GM18507 (cell line): Measurements from ENCODE around the gene CTBP2.

Experiments
- DNase-seq: peaks from one replicate; pipeline ENCODE4 v3.0.0; 2011; ENCODE audit warnings: low read depth; ENCODE audit not compliant: insufficient read length; ENCODE audit errors: extremely low spot score
- FAIRE-seq: peaks from 2 replicates; lab custom pipeline; 2011; peaks lifted over from hg19 to GRCh38; lab: Jason Lieb, UNC

Gene CTBP2

DNA sequence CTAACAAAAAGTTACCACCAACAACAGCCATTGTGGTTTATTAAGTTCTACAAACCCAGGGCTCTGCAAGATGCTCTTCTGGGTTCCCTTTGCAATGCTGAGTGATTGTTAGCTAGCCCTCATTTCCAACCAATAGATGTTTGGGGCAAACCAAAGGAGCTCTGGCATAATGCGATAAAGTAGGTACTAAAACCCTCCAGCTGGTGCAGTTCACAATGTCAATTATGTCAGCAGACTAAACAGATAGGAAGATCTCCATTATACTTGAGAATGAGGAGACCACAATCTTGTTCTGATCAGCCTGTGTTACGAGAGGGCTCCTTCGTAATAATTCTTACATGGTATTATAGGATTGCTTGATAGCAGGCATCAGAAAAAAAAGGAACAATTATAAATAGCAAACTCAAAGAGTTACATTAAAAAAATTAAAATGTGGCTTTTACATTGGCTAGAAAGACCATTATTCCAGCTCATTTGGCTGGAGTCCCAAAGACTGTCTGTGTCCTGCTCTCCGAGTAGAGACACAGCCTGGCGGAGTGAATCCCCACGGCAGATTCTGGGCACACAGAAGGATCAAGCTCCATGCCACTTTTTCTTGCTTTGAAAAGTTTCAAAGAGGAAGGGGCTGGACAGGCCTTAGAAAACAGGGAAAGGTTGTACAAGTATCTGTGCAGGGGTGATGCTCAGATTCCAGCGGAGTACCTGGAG lies 124.6 kb downstream of the CTBP2 start:
- FAIRE-seq = no peak
- DNase-seq = no peak

GRCh38 chr10:125035136-125035535 lies 125.2 kb downstream of the CTBP2 start:
- DNase-seq (no peak), FAIRE-seq (no peak)

DNA sequence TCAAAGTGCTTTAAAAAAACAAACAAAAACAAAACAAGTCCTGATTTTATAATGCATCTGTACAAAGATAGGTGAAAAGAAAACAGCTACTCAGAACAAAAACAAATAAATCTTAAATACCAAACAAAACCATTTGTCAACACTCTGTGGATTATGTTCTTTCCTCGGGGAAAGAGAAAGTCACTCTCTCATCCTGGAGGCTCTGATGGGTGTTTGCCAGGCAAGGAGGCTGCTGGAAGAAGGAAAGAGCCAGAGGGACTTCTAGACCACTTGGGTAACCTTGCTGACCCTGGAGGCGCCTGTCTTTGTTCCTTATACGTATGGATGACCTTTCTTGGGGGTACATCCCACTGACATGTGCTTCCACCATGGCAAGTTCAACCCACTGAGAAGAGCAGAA lies 125.7 kb downstream of the CTBP2 start:
- no peak for DNase-seq
- no peak for FAIRE-seq

DNA sequence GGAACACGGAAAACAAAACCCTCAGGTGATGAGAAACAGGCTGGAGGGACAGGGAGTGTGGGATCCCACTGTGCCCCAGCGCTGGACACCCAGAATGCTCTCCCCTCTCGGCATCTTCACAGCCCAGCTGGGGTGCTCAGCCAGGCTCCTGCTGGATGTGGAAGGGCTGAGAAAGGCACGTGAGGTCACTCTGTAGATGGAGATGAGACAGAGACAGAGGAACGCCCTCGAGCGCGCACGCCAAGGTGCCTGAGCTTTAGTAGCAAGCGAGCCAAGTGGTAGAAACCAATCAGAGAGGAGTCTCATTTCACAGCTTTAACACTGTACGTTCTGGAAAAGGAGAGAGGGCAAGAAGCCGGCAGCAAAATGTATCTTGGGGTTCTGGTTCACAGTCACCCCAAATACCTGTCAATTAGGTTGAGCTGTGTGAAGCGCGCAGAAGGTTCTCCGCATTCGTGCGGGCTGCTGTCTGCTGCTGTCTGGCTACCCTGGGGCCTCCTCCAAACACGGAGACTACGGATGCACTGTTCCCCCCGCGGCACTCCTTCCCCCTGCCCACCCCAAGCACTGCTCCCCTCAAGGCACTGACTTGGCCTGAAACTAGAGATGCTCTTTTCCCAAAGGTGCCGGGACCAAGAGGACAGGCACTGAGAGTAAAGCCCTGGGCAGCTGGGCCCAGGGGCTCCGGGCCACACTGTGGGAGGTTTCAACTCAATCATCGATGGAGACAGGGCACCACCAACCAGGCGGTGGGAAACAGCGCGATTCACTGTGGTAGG lies 127.0 kb downstream of the CTBP2 start:
- FAIRE-seq = no peak

GRCh38 chr10:125032474-125033020 lies 127.8 kb downstream of the CTBP2 start:
- DNase-seq (no peak), FAIRE-seq (no peak)

More for the DNA sequence above, 127.0 kb downstream of the CTBP2 start:
- no peak for DNase-seq

DNA sequence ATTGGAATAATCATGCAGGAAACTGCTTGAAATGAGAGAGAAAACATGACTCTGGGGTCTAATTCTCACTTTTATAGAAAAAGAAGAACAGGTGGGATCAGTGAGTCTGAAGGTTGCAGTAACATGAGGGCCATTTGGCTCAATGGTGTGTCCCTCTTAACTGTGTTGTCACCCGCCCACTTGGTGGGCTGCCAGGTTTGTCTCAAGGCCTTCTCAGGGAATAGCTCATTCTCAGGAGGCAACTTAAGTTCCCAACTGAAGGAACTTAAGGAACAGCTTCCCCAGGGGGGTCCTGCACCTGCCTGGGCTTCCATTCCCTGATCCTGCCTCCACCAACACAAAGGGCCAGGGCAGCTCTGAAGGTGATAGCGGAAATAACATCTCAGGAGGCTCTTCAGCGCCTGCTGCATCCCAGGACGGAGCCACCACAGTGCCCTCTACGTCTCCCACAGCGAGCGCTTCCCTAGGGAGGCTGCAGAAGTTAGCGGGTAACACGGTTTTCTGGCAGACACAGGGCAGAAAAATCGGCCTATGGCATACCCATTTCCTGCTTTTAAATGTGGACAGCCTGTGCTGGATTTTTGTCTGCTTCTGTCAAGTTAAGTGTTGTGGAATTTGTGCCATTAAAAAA lies 129.7 kb downstream of the CTBP2 start:
- DNase-seq (no peak), FAIRE-seq (no peak)

DNA sequence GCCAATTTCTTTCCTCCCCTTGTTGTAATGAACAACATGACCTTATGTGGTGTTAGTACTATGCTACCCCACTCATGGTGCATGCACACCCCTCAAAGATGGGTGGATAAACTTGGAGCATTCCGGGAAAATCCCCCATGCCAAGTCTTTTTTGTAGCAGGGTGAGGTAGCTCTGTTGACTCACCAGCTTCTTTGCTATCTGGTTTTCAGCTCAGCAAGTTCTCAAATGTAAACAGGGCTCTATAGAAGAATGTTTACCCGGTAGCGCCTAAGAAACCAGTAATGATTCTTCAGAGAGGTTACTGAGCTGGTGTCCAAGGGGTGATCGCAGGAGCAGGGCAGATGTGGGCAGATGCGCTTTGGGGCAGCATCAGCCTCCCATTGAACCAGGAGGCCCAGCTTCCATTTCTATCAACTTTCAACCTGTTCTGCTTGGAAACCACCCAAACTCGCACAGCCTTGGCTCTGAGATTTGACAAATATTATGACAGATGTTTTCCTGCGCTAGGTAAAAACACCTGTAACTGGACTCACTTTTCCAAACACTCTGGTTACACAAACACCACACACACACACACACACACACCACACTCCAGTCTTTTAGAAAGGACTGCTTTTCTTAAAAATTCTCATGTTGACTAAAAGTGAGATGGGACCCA lies 130.7 kb downstream of the CTBP2 start:
- no peak for FAIRE-seq
- DNase-seq = no peak

DNA sequence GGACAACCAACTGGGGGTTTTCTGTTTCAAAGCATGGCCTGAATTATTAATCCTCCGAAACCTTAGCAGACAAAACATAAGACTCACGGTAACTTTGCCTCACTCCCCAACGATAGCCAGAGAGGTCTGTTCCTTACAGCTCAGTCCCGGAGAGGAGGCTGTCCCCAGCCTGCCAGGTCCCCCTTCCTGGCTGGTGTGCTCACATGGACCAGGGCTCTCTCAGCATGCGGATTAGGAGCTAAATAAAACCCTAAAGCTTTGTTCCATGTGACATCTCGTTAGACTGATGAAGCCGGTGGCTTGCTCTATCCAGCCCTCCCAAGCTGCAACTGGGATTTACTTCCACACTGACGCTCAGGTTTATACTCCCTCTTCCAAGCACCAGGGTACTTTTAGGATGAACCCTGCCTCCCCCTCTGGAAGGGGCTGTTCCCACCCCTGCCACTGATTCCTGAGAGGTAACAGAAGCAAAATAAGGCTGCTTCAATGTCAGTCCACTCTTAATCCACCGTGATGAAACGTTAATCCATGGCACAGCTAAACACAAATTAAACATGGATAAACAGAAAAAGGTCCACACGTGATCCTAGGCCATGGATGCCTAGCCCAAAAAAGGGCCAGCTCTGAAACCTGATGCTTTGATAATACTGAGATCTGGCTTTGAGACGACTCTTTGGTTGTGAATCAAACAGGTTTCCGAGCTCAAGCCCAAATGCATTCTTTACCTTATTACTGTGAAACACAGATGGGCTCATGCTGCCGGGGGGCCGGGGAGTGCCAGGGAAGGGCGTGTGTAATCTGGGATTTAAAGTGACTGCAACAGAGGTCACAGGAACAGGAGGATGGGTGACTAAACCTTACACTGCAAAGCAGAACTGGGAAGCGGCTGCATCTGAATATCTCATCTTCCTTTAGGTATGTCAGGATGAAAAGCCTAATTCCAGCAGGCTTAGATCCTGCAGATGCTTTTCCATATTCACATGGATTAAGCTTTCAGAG lies 132.2 kb downstream of the CTBP2 start:
- FAIRE-seq = no peak
- DNase-seq = no peak

DNA sequence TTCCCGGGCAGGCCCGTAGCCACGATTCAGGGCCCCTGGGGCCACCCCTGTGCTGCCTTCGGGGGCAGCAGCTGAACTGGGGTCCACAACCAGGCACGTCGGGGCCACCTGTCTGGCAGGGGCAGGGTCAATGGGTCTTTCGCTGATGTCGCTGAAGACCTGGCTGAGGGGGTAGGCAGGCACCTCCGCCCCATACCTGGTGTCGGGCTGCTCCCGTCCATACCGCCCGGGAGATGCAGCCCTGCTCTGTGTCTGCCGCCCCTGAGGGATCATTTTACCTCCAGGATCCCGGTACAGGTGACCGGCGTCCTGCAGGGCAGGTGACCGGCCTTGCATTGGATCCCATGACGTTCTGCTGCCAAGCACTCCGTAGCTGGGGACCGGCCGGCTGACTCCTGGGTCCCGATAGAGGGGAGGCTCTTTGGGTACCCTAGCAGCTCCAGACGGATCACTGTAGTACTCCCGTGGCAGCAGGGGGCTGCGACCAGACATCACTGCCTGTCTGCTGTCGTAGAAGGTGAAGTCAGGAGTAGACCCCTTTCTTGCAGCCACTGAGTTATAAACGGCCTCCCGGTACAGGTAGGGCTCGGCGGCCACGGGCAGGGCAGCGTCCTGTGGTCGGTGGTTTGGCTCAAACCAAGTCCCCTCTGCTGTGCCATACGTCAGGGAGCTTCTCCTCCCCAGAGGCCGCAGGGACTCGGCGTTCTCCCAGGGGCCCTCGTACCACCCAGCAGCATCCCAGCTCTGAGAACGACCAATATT lies 133.2 kb downstream of the CTBP2 start:
- FAIRE-seq (no peak), DNase-seq (no peak)

DNA sequence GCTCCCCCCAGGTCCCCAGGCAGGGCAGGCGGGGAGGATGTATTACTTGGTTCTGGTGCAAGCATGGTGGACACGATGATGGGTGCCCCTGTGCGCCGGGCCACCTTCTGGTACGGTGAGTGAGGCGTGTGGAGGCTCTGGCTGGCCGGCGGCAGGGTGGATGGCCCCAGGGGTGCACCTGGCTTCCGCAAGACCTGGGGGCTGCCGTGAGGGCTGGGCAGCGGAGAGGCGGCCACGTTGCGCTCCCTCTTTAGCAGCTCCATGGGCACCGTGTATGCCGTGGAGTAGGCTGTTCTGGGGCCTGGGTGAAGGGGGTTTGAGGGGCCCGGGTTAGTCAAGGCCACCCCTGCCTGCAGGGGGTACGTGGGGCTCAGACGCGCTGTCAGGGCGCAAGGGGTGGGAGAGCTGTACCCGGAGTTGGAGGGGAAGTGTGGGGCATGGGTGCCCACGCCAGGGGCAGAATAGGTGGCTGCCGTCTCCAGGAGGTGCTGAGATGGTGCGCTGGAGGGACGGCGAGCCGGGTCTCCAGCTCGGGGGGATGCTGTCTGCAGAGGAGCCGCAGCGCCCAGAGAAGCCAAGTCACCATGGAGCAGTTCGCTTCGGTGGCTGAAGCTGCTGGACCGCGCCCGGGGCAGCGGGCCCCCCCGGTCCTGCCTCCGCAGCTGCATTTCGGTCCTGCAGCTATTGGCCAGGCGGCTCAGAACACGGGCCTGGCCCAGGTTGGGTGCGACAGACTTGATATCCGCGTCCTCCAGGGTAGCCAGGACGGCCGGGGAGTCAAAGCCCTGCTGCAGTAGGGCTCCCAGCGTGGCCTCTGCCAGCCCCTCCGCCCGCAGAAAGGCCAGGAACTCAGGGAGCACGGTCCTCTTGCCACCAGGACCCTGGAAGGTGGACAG lies 134.1 kb downstream of the CTBP2 start:
- FAIRE-seq (no peak), DNase-seq (no peak)

DNA sequence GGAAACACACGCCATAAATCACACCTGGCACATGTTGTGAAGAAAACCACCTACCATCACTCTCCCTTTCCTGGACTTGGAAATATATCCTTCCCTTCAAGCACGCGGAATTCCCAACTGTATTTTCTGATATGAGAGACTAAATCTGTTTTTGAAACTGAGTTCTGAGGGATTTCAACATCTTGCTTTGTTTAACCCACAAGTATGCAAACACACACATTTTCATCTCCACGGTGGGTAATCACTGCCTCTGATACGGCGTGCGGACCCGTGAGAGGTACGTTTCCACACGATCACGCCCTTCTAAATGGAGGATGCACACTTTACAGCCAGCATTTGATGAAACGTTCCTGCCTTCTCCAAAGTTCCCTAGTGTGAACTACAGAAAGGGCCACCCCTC lies 135.0 kb downstream of the CTBP2 start:
- FAIRE-seq (no peak), DNase-seq (no peak)

DNA sequence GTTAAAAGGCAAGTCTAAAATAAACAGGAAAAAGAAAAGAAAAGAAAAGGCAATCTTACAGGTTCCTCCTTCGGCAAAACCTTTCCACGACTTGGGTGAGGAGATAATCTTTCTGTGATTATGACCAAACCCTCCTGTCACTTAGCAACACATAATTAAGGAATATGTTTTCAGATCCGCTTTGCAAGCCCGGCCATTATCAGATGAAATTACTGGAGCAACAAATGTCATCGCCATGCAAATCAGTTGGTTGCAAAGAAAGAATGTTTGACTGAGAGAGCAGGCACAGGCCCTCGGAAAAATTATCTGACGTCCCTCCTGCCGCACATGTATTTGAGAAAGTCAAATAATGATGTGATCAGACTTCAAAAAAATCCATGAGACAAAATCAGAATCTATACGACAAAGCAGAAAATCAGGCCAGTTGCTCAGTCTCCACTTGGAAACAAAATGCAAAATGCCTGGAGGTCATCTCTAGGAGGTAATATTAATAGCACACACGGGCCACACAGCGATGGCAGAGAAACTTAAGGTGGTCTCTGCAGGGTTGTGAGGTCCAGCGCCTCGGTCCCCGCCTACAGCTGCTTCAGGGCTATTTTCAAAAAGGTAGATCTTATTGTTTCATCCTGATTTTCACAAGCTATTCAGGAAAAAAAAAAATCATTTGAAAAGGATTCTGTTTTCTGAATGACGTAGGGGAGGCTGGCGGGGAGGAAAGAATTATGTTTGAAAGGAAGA lies 135.7 kb downstream of the CTBP2 start:
- no peak for FAIRE-seq
- no peak for DNase-seq

GRCh38 chr10:125023862-125024496 lies 136.4 kb downstream of the CTBP2 start:
- FAIRE-seq (no peak), DNase-seq (no peak)

DNA sequence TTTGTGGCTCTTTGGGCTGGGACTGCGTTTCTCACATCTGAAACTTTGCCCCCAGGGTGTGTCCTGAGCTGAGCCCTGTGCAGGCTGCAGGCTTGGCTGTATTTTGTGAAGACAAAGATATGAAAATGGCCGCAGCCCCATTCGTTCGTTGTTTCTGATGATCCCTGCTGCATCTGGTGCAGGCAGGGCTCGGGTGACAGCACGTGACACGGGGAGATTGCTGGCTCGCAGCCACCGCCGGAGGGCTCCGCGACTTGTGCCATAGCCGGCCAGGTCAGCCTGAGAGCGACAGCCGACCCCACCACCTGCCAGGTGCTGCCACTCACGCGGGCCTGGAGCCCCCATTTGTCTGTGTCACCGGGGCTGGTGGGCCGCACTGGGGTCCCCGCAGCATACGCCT lies 137.1 kb downstream of the CTBP2 start:
- no peak for FAIRE-seq
- DNase-seq = no peak

DNA sequence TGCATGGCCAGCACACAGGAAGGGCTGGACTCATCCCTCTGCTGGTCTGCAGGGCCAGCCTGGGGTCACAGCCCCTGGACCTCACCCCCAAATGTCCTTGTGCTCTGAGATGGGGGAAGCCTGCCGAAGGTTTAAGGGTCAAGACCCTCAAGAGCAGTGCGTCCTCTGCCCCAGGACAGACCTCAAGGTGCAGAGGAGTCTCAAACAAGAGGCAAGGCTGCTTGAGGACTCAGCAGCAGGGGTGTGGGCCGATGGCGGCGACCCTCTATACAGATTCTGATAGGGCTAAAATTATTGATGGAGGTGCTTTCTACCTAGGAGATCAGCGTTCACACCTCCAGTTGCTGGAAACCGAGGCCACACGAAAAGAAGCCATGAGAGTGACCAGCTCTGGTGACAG lies 137.7 kb downstream of the CTBP2 start:
- FAIRE-seq (no peak), DNase-seq (no peak)

- DNase-seq (no peak), FAIRE-seq (no peak)
These were observed 138.5 kb downstream of the CTBP2 start for GRCh38 chr10:125021686-125022344.
